ENCODE results near the gene MAGI2. TPM values are rescaled to one million over a fixed set of nuclear protein-coding genes. Genes with fewer than 3 reads are reported as not detected.

The MAGI2 gene
- total RNA-seq, 1 donor from 2014 or later: 64.2 TPM

GRCh38 chr7:78112488-78112887, 1341.0 kb downstream of the MAGI2 start:
- H3K4me1 Mint-ChIP-seq (ENCODE audit: low read depth, unreplicated experiment): peaks cover 2% of the 10 kb centered on the region
- TF ChIP-seq CTCF (IDR thresholded peaks at IDR 0.05; ENCODE audit: partially characterized antibody, unreplicated experiment): no peak

GRCh38 chr7:78111386-78111785, 1342.1 kb downstream of the MAGI2 start:
- H3K4me1 Mint-ChIP-seq (ENCODE audit: low read depth, unreplicated experiment): peaks cover 2% of the 10 kb centered on the region
- H3K36me3 Mint-ChIP-seq (ENCODE audit: unreplicated experiment): peaks cover 16% of the 10 kb centered on the region
- peaks cover 2% of the 10 kb centered on the region for H3K9me3 Mint-ChIP-seq (ENCODE audit: unreplicated experiment)
- no peak for TF ChIP-seq CTCF (IDR thresholded peaks at IDR 0.05; ENCODE audit: partially characterized antibody, unreplicated experiment)
- no peaks in the 10 kb centered on the region for H3K27me3 Mint-ChIP-seq (ENCODE audit: unreplicated experiment)
- H3K27ac Mint-ChIP-seq (ENCODE audit: unreplicated experiment): no peak overlapping the region
- H3K4me3 Mint-ChIP-seq (ENCODE audit: unreplicated experiment): no peak overlapping the region
- no peak for DNase-seq

More at GRCh38 chr7:78112488-78112887, 1341.0 kb downstream of the MAGI2 start:
- no peak for DNase-seq
- Mint-ChIP-seq H3K9me3 (ENCODE audit: unreplicated experiment) (peaks cover 2% of the 10 kb centered on the region), H3K36me3 (ENCODE audit: unreplicated experiment) (peaks cover 8% of the 10 kb centered on the region), H3K27me3 (ENCODE audit: unreplicated experiment) (no peaks in the 10 kb centered on the region), H3K4me3 (ENCODE audit: unreplicated experiment) (no peak overlapping the region), H3K27ac (ENCODE audit: unreplicated experiment) (no peak overlapping the region)

GRCh38 chr7:78103475-78103874, 1350.0 kb downstream of the MAGI2 start:
- Mint-ChIP-seq H3K4me3 (ENCODE audit: unreplicated experiment) (no peak overlapping the region), H3K4me1 (ENCODE audit: low read depth, unreplicated experiment) (no peaks in the 10 kb centered on the region), H3K9me3 (ENCODE audit: unreplicated experiment) (peaks cover 3% of the 10 kb centered on the region), H3K27ac (ENCODE audit: unreplicated experiment) (no peak overlapping the region), H3K36me3 (ENCODE audit: unreplicated experiment) (peaks cover 13% of the 10 kb centered on the region), H3K27me3 (ENCODE audit: unreplicated experiment) (peaks cover 2% of the 10 kb centered on the region)
- no peak for TF ChIP-seq CTCF (IDR thresholded peaks at IDR 0.05; ENCODE audit: partially characterized antibody, unreplicated experiment)
- DNase-seq: no peak

- H3K27me3 Mint-ChIP-seq (ENCODE audit: unreplicated experiment): peaks cover 2% of the 10 kb centered on the region
Measured at GRCh38 chr7:78101076-78101475, 1352.4 kb downstream of the MAGI2 start.

More at GRCh38 chr7:78101076-78101475, 1352.4 kb downstream of the MAGI2 start:
- TF ChIP-seq CTCF (IDR thresholded peaks at IDR 0.05; ENCODE audit: partially characterized antibody, unreplicated experiment): no peak
- no peaks in the 10 kb centered on the region for H3K4me1 Mint-ChIP-seq (ENCODE audit: low read depth, unreplicated experiment)
- no peaks in the 10 kb centered on the region for H3K36me3 Mint-ChIP-seq (ENCODE audit: unreplicated experiment)
- H3K4me3 Mint-ChIP-seq (ENCODE audit: unreplicated experiment): no peak overlapping the region
- DNase-seq: no peak
- no peak overlapping the region for H3K27ac Mint-ChIP-seq (ENCODE audit: unreplicated experiment)
- peaks cover 1% of the 10 kb centered on the region for H3K9me3 Mint-ChIP-seq (ENCODE audit: unreplicated experiment)

Measured in glutamatergic neuron (in vitro differentiated cells).